Liver (tissue), 3 donors: ENCODE results near the gene FADS6.

Experiments used
- EGR1 ChIP-seq, 2 donors: IDR thresholded peaks; 2 replicates each; pipeline ENCODE4 v1.6.1; 2016 to 2018; ENCODE audit warnings: antibody characterized with exemption in 2 of 2, low read depth in 2 of 2
- FOXA1 ChIP-seq: IDR thresholded peaks from 2 replicates; pipeline ENCODE4 v1.6.1; 2016; ENCODE audit warnings: antibody characterized with exemption
- FOXA2 ChIP-seq: IDR thresholded peaks from 2 replicates; pipeline ENCODE4 v1.6.1; 2016; ENCODE audit warnings: antibody characterized with exemption
- NR2F2 ChIP-seq: IDR thresholded peaks from 2 replicates; pipeline ENCODE4 v1.6.1; 2016; ENCODE audit warnings: antibody characterized with exemption
- RAD21 ChIP-seq, 2 donors: IDR thresholded peaks; 2 replicates each; pipeline ENCODE4 v1.6.1; 2016; ENCODE audit warnings: antibody characterized with exemption in 2 of 2, mild to moderate bottlenecking in 2 of 2
- RXRA ChIP-seq, 2 donors: IDR thresholded peaks; 2 replicates each; pipeline ENCODE4 v1.6.1; 2017 to 2018; ENCODE audit warnings: antibody characterized with exemption in 2 of 2, mild to moderate bottlenecking in 1 of 2
- SP1 ChIP-seq: IDR thresholded peaks from 2 replicates; pipeline ENCODE4 v1.6.1; 2018; ENCODE audit warnings: antibody characterized with exemption, mild to moderate bottlenecking
- TAF1 ChIP-seq: conservative IDR thresholded peaks from 2 replicates; pipeline ENCODE4 v1.6.1; 2016; ENCODE audit warnings: antibody characterized with exemption, mild to moderate bottlenecking
- YY1 ChIP-seq: IDR thresholded peaks from 2 replicates; pipeline ENCODE4 v1.6.1; 2016; ENCODE audit warnings: antibody characterized with exemption, mild to moderate bottlenecking
- TF ChIP-seq, protein P1 (sequence below): fragments of 150-350 bp; IDR thresholded peaks from 2 replicates; pipeline ENCODE4 v1.5.1; 2017; ENCODE audit warnings: improper control_type of control experiment, low read depth, low read length; ENCODE audit not compliant: missing input control
- TF ChIP-seq, protein P2 (sequence below): IDR thresholded peaks from 2 replicates; pipeline ENCODE4 v1.6.1; 2016; ENCODE audit warnings: antibody characterized with exemption, mild to moderate bottlenecking
- TF ChIP-seq, protein P3 (sequence below): IDR thresholded peaks from 2 replicates; pipeline ENCODE4 v1.6.1; 2016; ENCODE audit warnings: antibody characterized with exemption
- TF ChIP-seq, protein P4 (sequence below): IDR thresholded peaks from 2 replicates; pipeline ENCODE4 v1.6.1; 2016; ENCODE audit warnings: antibody characterized with exemption
- donor health status: healthy.
- donor health status: healthy.

DNA sequence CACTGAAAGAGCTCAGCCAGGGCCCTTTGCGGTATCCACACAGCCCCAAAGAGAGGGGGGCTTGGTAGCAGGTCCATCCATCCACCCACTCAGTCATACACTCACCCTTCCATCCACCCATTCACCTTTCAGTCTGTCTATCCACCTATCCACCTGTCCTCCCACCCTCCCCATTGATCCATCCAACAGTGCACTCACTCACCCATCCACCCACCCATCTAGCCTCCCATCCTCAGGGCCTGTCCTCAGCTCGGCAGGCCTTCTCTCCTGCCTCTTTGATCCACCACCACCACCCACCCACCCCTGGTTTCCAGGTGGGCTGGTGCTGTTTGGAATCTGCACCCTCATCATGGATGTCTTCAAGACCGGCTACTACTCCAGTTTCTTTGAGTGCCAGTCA is 31.8 kb upstream of the FADS6 start:
- TF ChIP-seq, protein P1, sequence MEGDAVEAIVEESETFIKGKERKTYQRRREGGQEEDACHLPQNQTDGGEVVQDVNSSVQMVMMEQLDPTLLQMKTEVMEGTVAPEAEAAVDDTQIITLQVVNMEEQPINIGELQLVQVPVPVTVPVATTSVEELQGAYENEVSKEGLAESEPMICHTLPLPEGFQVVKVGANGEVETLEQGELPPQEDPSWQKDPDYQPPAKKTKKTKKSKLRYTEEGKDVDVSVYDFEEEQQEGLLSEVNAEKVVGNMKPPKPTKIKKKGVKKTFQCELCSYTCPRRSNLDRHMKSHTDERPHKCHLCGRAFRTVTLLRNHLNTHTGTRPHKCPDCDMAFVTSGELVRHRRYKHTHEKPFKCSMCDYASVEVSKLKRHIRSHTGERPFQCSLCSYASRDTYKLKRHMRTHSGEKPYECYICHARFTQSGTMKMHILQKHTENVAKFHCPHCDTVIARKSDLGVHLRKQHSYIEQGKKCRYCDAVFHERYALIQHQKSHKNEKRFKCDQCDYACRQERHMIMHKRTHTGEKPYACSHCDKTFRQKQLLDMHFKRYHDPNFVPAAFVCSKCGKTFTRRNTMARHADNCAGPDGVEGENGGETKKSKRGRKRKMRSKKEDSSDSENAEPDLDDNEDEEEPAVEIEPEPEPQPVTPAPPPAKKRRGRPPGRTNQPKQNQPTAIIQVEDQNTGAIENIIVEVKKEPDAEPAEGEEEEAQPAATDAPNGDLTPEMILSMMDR, result no peak
- TF ChIP-seq RAD21 (IDR thresholded peaks at IDR 0.05), result no peak
- TF ChIP-seq, protein P2, sequence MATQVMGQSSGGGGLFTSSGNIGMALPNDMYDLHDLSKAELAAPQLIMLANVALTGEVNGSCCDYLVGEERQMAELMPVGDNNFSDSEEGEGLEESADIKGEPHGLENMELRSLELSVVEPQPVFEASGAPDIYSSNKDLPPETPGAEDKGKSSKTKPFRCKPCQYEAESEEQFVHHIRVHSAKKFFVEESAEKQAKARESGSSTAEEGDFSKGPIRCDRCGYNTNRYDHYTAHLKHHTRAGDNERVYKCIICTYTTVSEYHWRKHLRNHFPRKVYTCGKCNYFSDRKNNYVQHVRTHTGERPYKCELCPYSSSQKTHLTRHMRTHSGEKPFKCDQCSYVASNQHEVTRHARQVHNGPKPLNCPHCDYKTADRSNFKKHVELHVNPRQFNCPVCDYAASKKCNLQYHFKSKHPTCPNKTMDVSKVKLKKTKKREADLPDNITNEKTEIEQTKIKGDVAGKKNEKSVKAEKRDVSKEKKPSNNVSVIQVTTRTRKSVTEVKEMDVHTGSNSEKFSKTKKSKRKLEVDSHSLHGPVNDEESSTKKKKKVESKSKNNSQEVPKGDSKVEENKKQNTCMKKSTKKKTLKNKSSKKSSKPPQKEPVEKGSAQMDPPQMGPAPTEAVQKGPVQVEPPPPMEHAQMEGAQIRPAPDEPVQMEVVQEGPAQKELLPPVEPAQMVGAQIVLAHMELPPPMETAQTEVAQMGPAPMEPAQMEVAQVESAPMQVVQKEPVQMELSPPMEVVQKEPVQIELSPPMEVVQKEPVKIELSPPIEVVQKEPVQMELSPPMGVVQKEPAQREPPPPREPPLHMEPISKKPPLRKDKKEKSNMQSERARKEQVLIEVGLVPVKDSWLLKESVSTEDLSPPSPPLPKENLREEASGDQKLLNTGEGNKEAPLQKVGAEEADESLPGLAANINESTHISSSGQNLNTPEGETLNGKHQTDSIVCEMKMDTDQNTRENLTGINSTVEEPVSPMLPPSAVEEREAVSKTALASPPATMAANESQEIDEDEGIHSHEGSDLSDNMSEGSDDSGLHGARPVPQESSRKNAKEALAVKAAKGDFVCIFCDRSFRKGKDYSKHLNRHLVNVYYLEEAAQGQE, result no peak
- no peak for TF ChIP-seq FOXA1
- no peak for TF ChIP-seq SP1
- no peak for TF ChIP-seq EGR1 (IDR thresholded peaks at IDR 0.05; ENCODE audit: low read depth in 2 of 2)
- TF ChIP-seq TAF1, result no peak
- TF ChIP-seq NR2F2, result no peak
- no peak for TF ChIP-seq FOXA2
- TF ChIP-seq YY1, result no peak
- TF ChIP-seq, protein P3, sequence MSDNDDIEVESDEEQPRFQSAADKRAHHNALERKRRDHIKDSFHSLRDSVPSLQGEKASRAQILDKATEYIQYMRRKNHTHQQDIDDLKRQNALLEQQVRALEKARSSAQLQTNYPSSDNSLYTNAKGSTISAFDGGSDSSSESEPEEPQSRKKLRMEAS, result no peak
- TF ChIP-seq, protein P4, sequence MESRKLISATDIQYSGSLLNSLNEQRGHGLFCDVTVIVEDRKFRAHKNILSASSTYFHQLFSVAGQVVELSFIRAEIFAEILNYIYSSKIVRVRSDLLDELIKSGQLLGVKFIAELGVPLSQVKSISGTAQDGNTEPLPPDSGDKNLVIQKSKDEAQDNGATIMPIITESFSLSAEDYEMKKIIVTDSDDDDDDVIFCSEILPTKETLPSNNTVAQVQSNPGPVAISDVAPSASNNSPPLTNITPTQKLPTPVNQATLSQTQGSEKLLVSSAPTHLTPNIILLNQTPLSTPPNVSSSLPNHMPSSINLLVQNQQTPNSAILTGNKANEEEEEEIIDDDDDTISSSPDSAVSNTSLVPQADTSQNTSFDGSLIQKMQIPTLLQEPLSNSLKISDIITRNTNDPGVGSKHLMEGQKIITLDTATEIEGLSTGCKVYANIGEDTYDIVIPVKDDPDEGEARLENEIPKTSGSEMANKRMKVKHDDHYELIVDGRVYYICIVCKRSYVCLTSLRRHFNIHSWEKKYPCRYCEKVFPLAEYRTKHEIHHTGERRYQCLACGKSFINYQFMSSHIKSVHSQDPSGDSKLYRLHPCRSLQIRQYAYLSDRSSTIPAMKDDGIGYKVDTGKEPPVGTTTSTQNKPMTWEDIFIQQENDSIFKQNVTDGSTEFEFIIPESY, result no peak
- no peak for TF ChIP-seq RXRA (IDR thresholded peaks at IDR 0.05)
